Esophagus squamous epithelium (tissue), 5 donors: ENCODE results near the gene MUC4. TPM values are rescaled to one million over a fixed set of nuclear protein-coding genes. Genes with fewer than 3 reads are reported as not detected.

Experiments
- DNase-seq: peaks from one replicate; lab custom pipeline; 2025; lab: John Stamatoyannopoulos, UW
- H3K27ac ChIP-seq, 4 donors: fragments of 200-600 bp; sonication (generic); one replicate each; pipeline ENCODE4 v1.5.1; 2016 to 2019; ENCODE audit warnings: mild to moderate bottlenecking in 1 of 4
- H3K27me3 ChIP-seq, 4 donors: fragments of 200-600 bp; sonication (generic); 1 replicate in 3 of 4; 2 replicates in 1 of 4; pipeline versions ENCODE4 v1.5.1 to v1.6.0; 2017 to 2021; ENCODE audit warnings: antibody characterized with exemption in 1 of 4
- H3K36me3 ChIP-seq, 3 donors: fragments of 200-600 bp; sonication (generic); one replicate each; pipeline ENCODE4 v1.5.1; 2016 to 2019
- H3K4me1 ChIP-seq, 3 donors: fragments of 200-600 bp; sonication (generic); one replicate each; pipeline ENCODE4 v1.5.1; 2017 to 2019
- H3K4me3 ChIP-seq, 4 donors: fragments of 200-600 bp; sonication (generic); 1 replicate in 3 of 4; 2 replicates in 1 of 4; pipeline ENCODE4 v1.5.1; 2016 to 2019; ENCODE audit warnings: mild to moderate bottlenecking in 2 of 4, moderate library complexity in 1 of 4
- H3K9me3 ChIP-seq, 3 donors: fragments of 200-600 bp; sonication (generic); one replicate each; pipeline ENCODE4 v1.5.1; 2016 to 2019
- POLR2A ChIP-seq, 4 donors: fragments of 450-650 bp; IDR thresholded peaks; one replicate each; pipeline ENCODE4 v1.6.1; 2017; ENCODE audit warnings: antibody characterized with exemption in 4 of 4, mild to moderate bottlenecking in 4 of 4, moderate library complexity in 3 of 4
- WGBS, 2 donors: methylation state at CpG; one replicate each; pipeline ENCODE4 v1.1.5; 2018; 5-methylcytosine and 5-hydroxymethylcytosine counted together
- intact Hi-C: fragments of 100-400 bp; cut with DNase I; formaldehyde crosslinking; loops from one replicate; pipeline ENCODE4 v1.15.0; 2022
- total RNA-seq, 4 donors: library from RNA; depleted of rRNA; stranded (reverse); fragments of >200 nt; gene quantifications; one replicate each; pipeline ENCODE4 v1.1.0, GENCODE V29; 2016
- TF ChIP-seq, protein P1 (sequence below), 6 experiments: fragments of 450-650 bp in 4 of 6; fragments of 200-600 bp in 2 of 6; sonication (generic) in 2 of 6; IDR thresholded peaks; one replicate each; pipeline ENCODE4 v1.5.1; 2016 to 2019; ENCODE audit warnings: antibody characterized with exemption in 6 of 6, mild to moderate bottlenecking in 4 of 6, moderate library complexity in 4 of 6
- donor health status: DM: yes; HTN: yes; CAD: no.

MUC4 gene
- total RNA-seq, 4 donors from 2014 or later, result 11.1 to 51.6 (median 32.2) TPM

DNA sequence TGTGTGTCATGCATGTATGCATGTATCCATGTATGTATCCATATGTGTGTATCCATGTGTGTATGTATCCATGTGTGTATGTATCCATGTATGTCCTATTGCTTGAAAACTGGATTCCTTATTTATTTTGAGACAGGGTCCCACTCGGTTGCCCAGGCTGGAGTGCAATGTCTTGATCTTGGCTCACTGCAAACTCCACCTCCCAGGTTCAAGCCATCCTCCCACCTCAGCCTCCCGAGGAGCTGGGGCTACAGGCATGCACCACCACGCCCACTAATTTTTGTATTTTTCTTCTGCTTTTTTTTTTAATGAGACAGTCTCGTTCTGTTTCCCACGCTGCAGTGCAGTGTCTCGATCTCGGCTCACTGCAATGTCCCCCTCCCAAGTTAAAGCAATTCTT is 56.8 kb downstream of the MUC4 start:
- peaks cover 0 to 63% (median 0%) of the 10 kb centered on the region in 4 donors for H3K27me3 ChIP-seq
- peaks cover 0 to 9% (median 7%) of the 10 kb centered on the region in 3 donors for H3K4me1 ChIP-seq
- 82 to 86% methylated on average over 7 of the region's 7 CpGs for WGBS, 2 donors
- TF ChIP-seq, protein P1, sequence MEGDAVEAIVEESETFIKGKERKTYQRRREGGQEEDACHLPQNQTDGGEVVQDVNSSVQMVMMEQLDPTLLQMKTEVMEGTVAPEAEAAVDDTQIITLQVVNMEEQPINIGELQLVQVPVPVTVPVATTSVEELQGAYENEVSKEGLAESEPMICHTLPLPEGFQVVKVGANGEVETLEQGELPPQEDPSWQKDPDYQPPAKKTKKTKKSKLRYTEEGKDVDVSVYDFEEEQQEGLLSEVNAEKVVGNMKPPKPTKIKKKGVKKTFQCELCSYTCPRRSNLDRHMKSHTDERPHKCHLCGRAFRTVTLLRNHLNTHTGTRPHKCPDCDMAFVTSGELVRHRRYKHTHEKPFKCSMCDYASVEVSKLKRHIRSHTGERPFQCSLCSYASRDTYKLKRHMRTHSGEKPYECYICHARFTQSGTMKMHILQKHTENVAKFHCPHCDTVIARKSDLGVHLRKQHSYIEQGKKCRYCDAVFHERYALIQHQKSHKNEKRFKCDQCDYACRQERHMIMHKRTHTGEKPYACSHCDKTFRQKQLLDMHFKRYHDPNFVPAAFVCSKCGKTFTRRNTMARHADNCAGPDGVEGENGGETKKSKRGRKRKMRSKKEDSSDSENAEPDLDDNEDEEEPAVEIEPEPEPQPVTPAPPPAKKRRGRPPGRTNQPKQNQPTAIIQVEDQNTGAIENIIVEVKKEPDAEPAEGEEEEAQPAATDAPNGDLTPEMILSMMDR (IDR thresholded peaks at IDR 0.05), result no peak
- TF ChIP-seq POLR2A (IDR thresholded peaks at IDR 0.05), result no peak
- H3K36me3 ChIP-seq, result no peaks in the 10 kb centered on the region
- DNase-seq, result no peak
- H3K9me3 ChIP-seq, result no peaks in the 10 kb centered on the region
- H3K4me3 ChIP-seq, result no peak overlapping the region
- intact Hi-C loops, result no loop called here
- H3K27ac ChIP-seq, result no peak overlapping the region

DNA sequence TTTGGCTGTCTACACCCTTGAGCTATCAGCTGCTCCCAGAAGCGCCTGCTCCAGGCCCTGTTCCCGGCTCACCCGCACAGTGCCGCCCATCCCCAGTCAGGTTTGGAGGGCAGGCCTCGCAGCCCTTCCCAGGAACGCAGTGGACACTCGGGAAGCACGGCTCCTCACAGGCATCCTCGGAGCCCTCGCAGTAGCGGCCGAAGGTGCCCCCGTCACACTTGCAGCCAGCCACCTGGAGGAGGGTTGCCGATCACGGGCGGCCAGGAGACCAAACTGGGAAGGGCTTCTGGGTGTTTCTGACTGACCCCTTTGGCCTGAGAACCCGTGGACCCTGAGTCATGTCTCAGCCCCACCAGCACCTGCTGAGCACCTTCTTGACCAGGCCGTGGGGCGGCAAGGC is 57.6 kb downstream of the MUC4 start:
- Histone ChIP-seq H3K27ac (no peak overlapping the region), H3K36me3 (no peaks in the 10 kb centered on the region), H3K4me3 (no peak overlapping the region), H3K27me3 (peaks cover 0 to 60% (median 0%) of the 10 kb centered on the region in 4 donors), H3K4me1 (peaks cover 0 to 9% (median 7%) of the 10 kb centered on the region in 3 donors), H3K9me3 (no peaks in the 10 kb centered on the region)
- TF ChIP-seq, protein P1 (IDR thresholded peaks at IDR 0.05), result no peak
- no peak for TF ChIP-seq POLR2A (IDR thresholded peaks at IDR 0.05)
- 88% methylated on average over 10 of the region's 19 CpGs; no CpG with 5 or more reads in 1 of the 2 donors for WGBS, 2 donors
- intact Hi-C loops, result no loop called here
- no peak for DNase-seq

DNA sequence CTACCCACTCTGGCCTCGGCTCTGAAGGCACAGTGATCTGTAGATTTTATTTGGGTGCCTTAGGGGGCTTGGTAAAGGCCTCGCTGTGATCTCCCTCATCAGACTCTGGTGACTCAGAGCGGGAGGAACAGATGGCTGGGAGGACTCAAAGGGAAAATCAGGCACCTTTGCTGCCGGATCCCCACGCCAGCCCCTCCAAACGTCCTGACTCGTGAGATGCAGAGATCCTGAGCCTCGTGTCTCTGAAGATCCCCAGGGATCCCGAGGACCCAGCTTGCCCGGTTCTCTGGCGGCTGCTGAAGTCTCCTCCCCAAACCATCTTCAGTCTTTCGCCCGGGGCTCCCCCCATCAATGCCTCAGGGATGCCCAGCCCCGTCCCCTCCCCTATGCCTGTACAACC is 58.1 kb downstream of the MUC4 start:
- H3K36me3 ChIP-seq, result no peaks in the 10 kb centered on the region
- H3K27me3 ChIP-seq, result peaks cover 0 to 59% (median 2%) of the 10 kb centered on the region in 4 donors
- no peak overlapping the region for H3K27ac ChIP-seq
- WGBS, 2 donors, result 62 to 78% methylated on average over 11 to 13 of the region's 14 CpGs
- H3K4me1 ChIP-seq, result peaks cover 0 to 9% (median 7%) of the 10 kb centered on the region in 3 donors
- TF ChIP-seq, protein P1 (IDR thresholded peaks at IDR 0.05), result no peak
- TF ChIP-seq POLR2A (IDR thresholded peaks at IDR 0.05), result no peak
- DNase-seq, result no peak
- H3K9me3 ChIP-seq, result no peaks in the 10 kb centered on the region
- intact Hi-C loops, result no loop called here
- no peak overlapping the region for H3K4me3 ChIP-seq

DNA sequence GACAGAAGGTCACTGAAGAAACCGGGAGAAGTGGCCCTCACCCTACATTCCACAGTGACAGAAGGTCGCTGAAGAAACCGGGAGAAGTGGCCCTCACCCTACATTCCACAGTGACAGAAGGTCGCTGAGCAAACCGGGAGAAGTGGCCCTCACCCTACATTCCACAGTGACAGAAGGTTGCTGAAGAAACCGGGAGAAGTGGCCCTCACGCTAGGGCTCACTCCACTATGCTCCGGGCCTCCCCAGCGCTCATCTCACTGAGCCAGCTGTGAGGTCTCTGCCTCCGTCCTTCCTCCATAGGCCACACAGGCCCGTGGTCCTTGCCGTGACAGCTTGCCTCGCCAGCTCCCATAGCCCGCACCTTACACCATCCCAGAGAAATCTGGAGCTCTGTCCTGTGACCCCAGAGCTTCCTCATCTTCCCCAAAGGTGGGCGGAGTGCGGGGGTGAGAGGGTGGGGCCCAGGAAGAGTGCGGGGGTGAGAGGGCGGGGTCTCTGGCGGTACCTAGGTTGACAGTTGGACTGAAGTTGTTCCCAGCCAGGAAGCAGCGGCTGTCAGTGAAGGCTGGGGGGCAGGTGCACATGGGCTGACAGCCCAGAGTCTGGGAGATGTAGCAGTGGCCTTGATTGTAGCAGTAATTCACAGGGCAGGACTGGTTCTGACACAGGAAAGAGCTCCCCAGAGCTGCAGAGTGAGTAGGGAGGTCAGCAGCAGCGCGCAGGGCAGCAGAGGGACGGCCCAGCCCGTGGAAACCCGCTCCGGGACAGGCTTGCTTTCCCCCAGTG is 59.0 kb downstream of the MUC4 start:
- no peaks in the 10 kb centered on the region for H3K36me3 ChIP-seq
- peaks cover 0 to 60% (median 3%) of the 10 kb centered on the region in 4 donors for H3K27me3 ChIP-seq
- peaks cover 0 to 15% (median 7%) of the 10 kb centered on the region in 3 donors for H3K4me1 ChIP-seq
- intact Hi-C loops, result no loop called here
- 77 to 90% methylated on average over 2 to 16 of the region's 26 CpGs for WGBS, 2 donors
- no peak overlapping the region for H3K27ac ChIP-seq
- no peaks in the 10 kb centered on the region for H3K9me3 ChIP-seq
- no peak for TF ChIP-seq POLR2A (IDR thresholded peaks at IDR 0.05)
- TF ChIP-seq, protein P1 (IDR thresholded peaks at IDR 0.05), result no peak
- no peak overlapping the region for H3K4me3 ChIP-seq
- no peak for DNase-seq

DNA sequence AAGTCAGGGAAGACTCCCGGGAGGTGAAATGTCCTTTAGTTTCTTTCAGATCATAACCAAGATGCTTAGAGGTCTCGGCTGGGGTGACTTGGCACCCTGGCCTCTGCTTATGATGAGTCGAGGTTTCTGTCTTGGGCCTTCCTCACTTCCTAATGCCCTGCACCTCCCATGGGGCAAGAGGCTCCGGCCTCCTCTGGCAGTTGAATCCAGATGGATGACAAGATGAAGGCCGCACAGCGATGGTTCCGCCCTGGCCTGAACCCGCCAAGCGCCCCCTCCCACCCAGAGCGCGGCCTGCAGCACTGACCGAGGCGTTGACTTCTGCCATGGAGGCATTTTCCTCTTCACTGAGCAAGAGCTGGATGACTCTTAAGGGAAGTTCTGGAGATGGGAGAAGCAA is 59.7 kb downstream of the MUC4 start:
- Histone ChIP-seq H3K4me1 (peaks cover 0 to 10% (median under 1%) of the 10 kb centered on the region in 3 donors), H3K27ac (no peak overlapping the region), H3K36me3 (no peaks in the 10 kb centered on the region), H3K27me3 (peaks cover 0 to 59% (median 3%) of the 10 kb centered on the region in 4 donors), H3K9me3 (no peaks in the 10 kb centered on the region), H3K4me3 (no peak overlapping the region)
- DNase-seq, result no peak
- no peak for TF ChIP-seq POLR2A (IDR thresholded peaks at IDR 0.05)
- TF ChIP-seq, protein P1 (IDR thresholded peaks at IDR 0.05), result no peak
- intact Hi-C loops, result no loop called here
- 66 to 80% methylated on average over 2 to 3 of the region's 13 CpGs for WGBS, 2 donors
